ENCODE results near the gene TLR8.
A peak's percentile ranks its signal among the peaks of the same experiment; 100 is the strongest.

TLR8 gene

DNA sequence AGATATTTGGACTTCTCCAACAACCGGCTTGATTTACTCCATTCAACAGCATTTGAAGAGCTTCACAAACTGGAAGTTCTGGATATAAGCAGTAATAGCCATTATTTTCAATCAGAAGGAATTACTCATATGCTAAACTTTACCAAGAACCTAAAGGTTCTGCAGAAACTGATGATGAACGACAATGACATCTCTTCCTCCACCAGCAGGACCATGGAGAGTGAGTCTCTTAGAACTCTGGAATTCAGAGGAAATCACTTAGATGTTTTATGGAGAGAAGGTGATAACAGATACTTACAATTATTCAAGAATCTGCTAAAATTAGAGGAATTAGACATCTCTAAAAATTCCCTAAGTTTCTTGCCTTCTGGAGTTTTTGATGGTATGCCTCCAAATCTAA lies 19.3 kb upstream of the TLR8 start:
- Histone ChIP-seq H3K4me2 (ENCODE audit: low read length) (no peak overlapping the region), H4K20me1 (ENCODE audit: control insufficient read depth, insufficient read depth, low read depth, low read length) (no peaks in the 10 kb centered on the region), H3K79me2 (ENCODE audit: control insufficient read depth, low read length) (no peaks in the 10 kb centered on the region), H3K27me3 (ENCODE audit: control insufficient read depth, low read length) (no peaks in the 10 kb centered on the region), H3K9me2 (replicated peaks; ENCODE audit: control insufficient read depth, low read length) (no peaks in the 10 kb centered on the region), H3K9me3 (ENCODE audit: control insufficient read depth, insufficient read depth, low read length) (no peaks in the 10 kb centered on the region), H3K4me1 (ENCODE audit: control insufficient read depth, low read length) (peaks cover 29% of the 10 kb centered on the region), H3K27ac (ENCODE audit: low read depth, low read length) (no peak overlapping the region), H3F3A (ENCODE audit: control insufficient read depth, insufficient read depth) (peaks cover under 1% of the 10 kb centered on the region; the same call in 1 of the 2 replicates), H3K36me3 (ENCODE audit: control insufficient read depth, low read length) (peaks cover 8% of the 10 kb centered on the region), H3K4me3 (ENCODE audit: low read length) (no peak overlapping the region)
- TF ChIP-seq, protein P1, sequence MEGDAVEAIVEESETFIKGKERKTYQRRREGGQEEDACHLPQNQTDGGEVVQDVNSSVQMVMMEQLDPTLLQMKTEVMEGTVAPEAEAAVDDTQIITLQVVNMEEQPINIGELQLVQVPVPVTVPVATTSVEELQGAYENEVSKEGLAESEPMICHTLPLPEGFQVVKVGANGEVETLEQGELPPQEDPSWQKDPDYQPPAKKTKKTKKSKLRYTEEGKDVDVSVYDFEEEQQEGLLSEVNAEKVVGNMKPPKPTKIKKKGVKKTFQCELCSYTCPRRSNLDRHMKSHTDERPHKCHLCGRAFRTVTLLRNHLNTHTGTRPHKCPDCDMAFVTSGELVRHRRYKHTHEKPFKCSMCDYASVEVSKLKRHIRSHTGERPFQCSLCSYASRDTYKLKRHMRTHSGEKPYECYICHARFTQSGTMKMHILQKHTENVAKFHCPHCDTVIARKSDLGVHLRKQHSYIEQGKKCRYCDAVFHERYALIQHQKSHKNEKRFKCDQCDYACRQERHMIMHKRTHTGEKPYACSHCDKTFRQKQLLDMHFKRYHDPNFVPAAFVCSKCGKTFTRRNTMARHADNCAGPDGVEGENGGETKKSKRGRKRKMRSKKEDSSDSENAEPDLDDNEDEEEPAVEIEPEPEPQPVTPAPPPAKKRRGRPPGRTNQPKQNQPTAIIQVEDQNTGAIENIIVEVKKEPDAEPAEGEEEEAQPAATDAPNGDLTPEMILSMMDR (IDR thresholded peaks at IDR 0.05; ENCODE audit: low read depth, low read length, poor library complexity, severe bottlenecking): no peak
- TF ChIP-seq EZH2phosphoT487 (IDR thresholded peaks at IDR 0.05; ENCODE audit: borderline replicate concordance, low read length): no peak

DNA sequence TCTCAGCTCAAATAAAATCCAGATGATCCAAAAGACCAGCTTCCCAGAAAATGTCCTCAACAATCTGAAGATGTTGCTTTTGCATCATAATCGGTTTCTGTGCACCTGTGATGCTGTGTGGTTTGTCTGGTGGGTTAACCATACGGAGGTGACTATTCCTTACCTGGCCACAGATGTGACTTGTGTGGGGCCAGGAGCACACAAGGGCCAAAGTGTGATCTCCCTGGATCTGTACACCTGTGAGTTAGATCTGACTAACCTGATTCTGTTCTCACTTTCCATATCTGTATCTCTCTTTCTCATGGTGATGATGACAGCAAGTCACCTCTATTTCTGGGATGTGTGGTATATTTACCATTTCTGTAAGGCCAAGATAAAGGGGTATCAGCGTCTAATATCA lies 18.7 kb upstream of the TLR8 start:
- H3K4me3 ChIP-seq (ENCODE audit: low read length): no peak overlapping the region
- no peaks in the 10 kb centered on the region for H3K9me2 ChIP-seq (replicated peaks; ENCODE audit: control insufficient read depth, low read length)
- H3K27me3 ChIP-seq (ENCODE audit: control insufficient read depth, low read length): no peaks in the 10 kb centered on the region
- no peaks in the 10 kb centered on the region for H3K79me2 ChIP-seq (ENCODE audit: control insufficient read depth, low read length)
- H3K36me3 ChIP-seq (ENCODE audit: control insufficient read depth, low read length): peaks cover 10% of the 10 kb centered on the region
- no peak for TF ChIP-seq EZH2phosphoT487 (IDR thresholded peaks at IDR 0.05; ENCODE audit: borderline replicate concordance, low read length)
- TF ChIP-seq, protein P1 (IDR thresholded peaks at IDR 0.05; ENCODE audit: low read depth, low read length, poor library complexity, severe bottlenecking): no peak
- H3K4me1 ChIP-seq (ENCODE audit: control insufficient read depth, low read length): peaks cover 35% of the 10 kb centered on the region
- peaks cover 3% of the 10 kb centered on the region; the same call in 1 of the 2 replicates for H3F3A ChIP-seq (ENCODE audit: control insufficient read depth, insufficient read depth)
- no peak overlapping the region for H3K4me2 ChIP-seq (ENCODE audit: low read length)
- no peak overlapping the region for H3K27ac ChIP-seq (ENCODE audit: low read depth, low read length)
- no peaks in the 10 kb centered on the region for H4K20me1 ChIP-seq (ENCODE audit: control insufficient read depth, insufficient read depth, low read depth, low read length)
- H3K9me3 ChIP-seq (ENCODE audit: control insufficient read depth, insufficient read depth, low read length): no peaks in the 10 kb centered on the region

DNA sequence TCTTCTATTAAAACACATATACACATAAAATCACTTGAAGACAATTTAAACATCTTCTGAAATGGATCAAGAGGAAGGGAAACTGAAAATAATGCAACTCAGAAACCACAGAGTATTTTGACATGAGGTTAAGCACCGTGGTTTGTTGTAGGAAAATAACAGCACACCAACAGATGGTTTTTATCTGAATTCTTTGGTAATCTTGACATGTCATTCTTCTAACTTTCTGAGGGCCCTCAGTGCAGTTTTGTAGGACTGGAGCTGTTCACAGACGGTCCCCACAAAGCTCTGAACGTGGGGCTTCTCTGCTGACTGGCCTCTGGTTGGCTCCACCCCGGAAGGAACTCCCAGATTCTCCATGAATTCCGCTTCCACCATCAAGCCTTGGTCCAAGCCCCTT lies 16.0 kb upstream of the TLR8 start:
- no peaks in the 10 kb centered on the region for H3K79me2 ChIP-seq (ENCODE audit: control insufficient read depth, low read length)
- no peaks in the 10 kb centered on the region for H3K27me3 ChIP-seq (ENCODE audit: control insufficient read depth, low read length)
- peak overlapping the region; percentile 84 for H3K27ac ChIP-seq (ENCODE audit: low read depth, low read length)
- no peaks in the 10 kb centered on the region for H3K9me2 ChIP-seq (replicated peaks; ENCODE audit: control insufficient read depth, low read length)
- H3K4me2 ChIP-seq (ENCODE audit: low read length): peak overlapping the region; percentile 67
- peaks cover 3% of the 10 kb centered on the region; the same call in 1 of the 2 replicates for H3F3A ChIP-seq (ENCODE audit: control insufficient read depth, insufficient read depth)
- H4K20me1 ChIP-seq (ENCODE audit: control insufficient read depth, insufficient read depth, low read depth, low read length): no peaks in the 10 kb centered on the region
- TF ChIP-seq, protein P1 (IDR thresholded peaks at IDR 0.05; ENCODE audit: low read depth, low read length, poor library complexity, severe bottlenecking): no peak
- TF ChIP-seq EZH2phosphoT487 (IDR thresholded peaks at IDR 0.05; ENCODE audit: borderline replicate concordance, low read length): no peak
- H3K36me3 ChIP-seq (ENCODE audit: control insufficient read depth, low read length): peaks cover 11% of the 10 kb centered on the region
- no peaks in the 10 kb centered on the region for H3K9me3 ChIP-seq (ENCODE audit: control insufficient read depth, insufficient read depth, low read length)
- H3K4me1 ChIP-seq (ENCODE audit: control insufficient read depth, low read length): peaks cover 51% of the 10 kb centered on the region
- H3K4me3 ChIP-seq (ENCODE audit: low read length): peak overlapping the region; percentile 59
